OCI-LY1 (cell line): Measurements from ENCODE around the gene OR2T8.

Source experiments
- H2AFZ ChIP-seq: fragments of 200-600 bp; sonication (generic), shearing (Covaris generic); 2 replicates; pipeline ENCODE4 v1.6.0; 2014; ENCODE audit warnings: antibody characterized with exemption, mild to moderate bottlenecking, low read length
- H3F3A ChIP-seq: fragments of 200-600 bp; sonication (generic), shearing (Covaris generic); 2 replicates; pipeline ENCODE4 v1.6.0; 2014; ENCODE audit warnings: mild to moderate bottlenecking, antibody characterized with exemption, low read length, moderate library complexity; ENCODE audit not compliant: insufficient read depth
- H3K27ac ChIP-seq: fragments of 200-600 bp; sonication (generic); 2 replicates; pipeline ENCODE4 v1.5.1; 2014; ENCODE audit warnings: low read length, mixed run types, mild to moderate bottlenecking, low read depth; ENCODE audit not compliant: poor library complexity, severe bottlenecking
- H3K27me3 ChIP-seq: fragments of 200-600 bp; sonication (generic); 2 replicates; pipeline ENCODE4 v1.6.0; 2014; ENCODE audit warnings: antibody characterized with exemption, mild to moderate bottlenecking, low read length, moderate library complexity; ENCODE audit not compliant: insufficient read depth
- H3K36me3 ChIP-seq: fragments of 200-600 bp; sonication (generic); 2 replicates; pipeline ENCODE4 v1.6.1; 2014; ENCODE audit warnings: mild to moderate bottlenecking, antibody characterized with exemption, low read length, moderate library complexity, mixed read lengths; ENCODE audit not compliant: insufficient read depth
- H3K4me1 ChIP-seq: fragments of 200-600 bp; sonication (generic); 2 replicates; pipeline ENCODE4 v1.5.1; 2014; ENCODE audit warnings: mild to moderate bottlenecking, low read length, moderate library complexity; ENCODE audit not compliant: insufficient read depth, severe bottlenecking
- H3K4me2 ChIP-seq: fragments of 200-600 bp; sonication (generic), shearing (Covaris generic); 2 replicates; pipeline ENCODE4 v1.6.1; 2014; ENCODE audit warnings: low read length
- H3K4me3 ChIP-seq: fragments of 200-600 bp; sonication (generic); 2 replicates; pipeline ENCODE4 v1.5.1; 2014; ENCODE audit warnings: low read length, low read depth, mild to moderate bottlenecking, mixed read lengths; ENCODE audit not compliant: poor library complexity, severe bottlenecking
- H3K79me2 ChIP-seq: fragments of 200-600 bp; shearing (Covaris generic); 2 replicates; pipeline ENCODE4 v1.6.1; 2016; ENCODE audit warnings: mixed run types, low read length, mixed read lengths; ENCODE audit not compliant: insufficient read depth
- H3K9ac ChIP-seq: fragments of 200-600 bp; sonication (generic), shearing (Covaris generic); 2 replicates; pipeline ENCODE4 v1.6.1; 2014; ENCODE audit warnings: mild to moderate bottlenecking, low read length, mixed read lengths
- H3K9me2 ChIP-seq: fragments of 200-600 bp; sonication (generic), shearing (Covaris generic); 2 replicates; pipeline ENCODE4 v1.6.1; 2014; ENCODE audit warnings: low read depth, mild to moderate bottlenecking, low read length, mixed read lengths
- H3K9me3 ChIP-seq: fragments of 200-600 bp; shearing (Covaris generic); 2 replicates; pipeline ENCODE4 v1.6.1; 2014; ENCODE audit warnings: low read length, mixed read lengths
- H4K20me1 ChIP-seq: fragments of 200-600 bp; sonication (generic), shearing (Covaris generic); 2 replicates; pipeline ENCODE4 v1.6.0; 2016; ENCODE audit warnings: mild to moderate bottlenecking, low read length; ENCODE audit not compliant: insufficient read depth
- CTCF ChIP-seq: fragments of 200-600 bp; sonication (generic), shearing (Covaris generic); IDR thresholded peaks from 2 replicates; pipeline ENCODE4 v1.5.1; 2017; ENCODE audit warnings: mild to moderate bottlenecking, antibody characterized with exemption, low read length, moderate library complexity, mixed read lengths
- EZH2 ChIP-seq: fragments of 200-600 bp; sonication (generic), shearing (Covaris generic); IDR thresholded peaks from 2 replicates; pipeline ENCODE4 v1.8.0; 2017; ENCODE audit warnings: borderline replicate concordance, mixed run types, mild to moderate bottlenecking, antibody characterized with exemption, low read length, moderate library complexity, mixed read lengths

The OR2T8 gene

GRCh38 chr1:247942624-247943023 is 22.6 kb downstream of the OR2T8 start:
- no peak overlapping the region for H3K27ac ChIP-seq
- no peak overlapping the region for H2AFZ ChIP-seq
- TF ChIP-seq CTCF: no peak
- TF ChIP-seq EZH2: no peak

GRCh38 chr1:247948558-247948957 is 28.5 kb downstream of the OR2T8 start, which contains the start of gene OR2L8:
Gene OR2L8, plus strand, starts transcription at chr1:247948858. Its CDS starts 0 bp downstream, at chr1:247948858.
- Histone ChIP-seq H3K9me3 (no peaks in the 10 kb centered on the region), H3K4me1 (no peaks in the 10 kb centered on the region)
- TF ChIP-seq EZH2: no peak
- no peak for TF ChIP-seq CTCF

More at GRCh38 chr1:247942624-247943023, 22.6 kb downstream of the OR2T8 start:
- Histone ChIP-seq H3K9ac (no peak overlapping the region), H3K4me2 (no peak overlapping the region), H4K20me1 (no peaks in the 10 kb centered on the region), H3K27me3 (no peaks in the 10 kb centered on the region), H3K9me2 (no peaks in the 10 kb centered on the region), H3K4me1 (no peaks in the 10 kb centered on the region), H3K79me2 (no peaks in the 10 kb centered on the region), H3K36me3 (no peaks in the 10 kb centered on the region), H3K9me3 (no peaks in the 10 kb centered on the region), H3K4me3 (no peak overlapping the region), H3F3A (no peaks in the 10 kb centered on the region)

GRCh38 chr1:247953408-247953807 is 33.4 kb downstream of the OR2T8 start:
- Histone ChIP-seq H3K4me2 (no peak overlapping the region), H3K36me3 (no peaks in the 10 kb centered on the region), H3K9me2 (no peaks in the 10 kb centered on the region), H3K4me3 (no peak overlapping the region), H3K27ac (no peak overlapping the region), H3K4me1 (no peaks in the 10 kb centered on the region), H3K27me3 (no peaks in the 10 kb centered on the region), H2AFZ (no peak overlapping the region), H3K9ac (no peak overlapping the region), H3K9me3 (no peaks in the 10 kb centered on the region), H3K79me2 (no peaks in the 10 kb centered on the region), H3F3A (no peaks in the 10 kb centered on the region), H4K20me1 (no peaks in the 10 kb centered on the region)
- TF ChIP-seq EZH2: no peak
- no peak for TF ChIP-seq CTCF

More at GRCh38 chr1:247948558-247948957, 28.5 kb downstream of the OR2T8 start, which contains the start of gene OR2L8:
- no peak within 1 kb of the TSS for H2AFZ ChIP-seq
- H3K9me2 ChIP-seq: no peaks in the 10 kb centered on the region
- no peaks in the 10 kb centered on the region for H3K27me3 ChIP-seq
- H4K20me1 ChIP-seq: no peaks in the 10 kb centered on the region
- H3K4me3 ChIP-seq: no peak within 1 kb of the TSS
- no peaks in the 10 kb centered on the region for H3K36me3 ChIP-seq
- H3F3A ChIP-seq: no peaks in the 10 kb centered on the region
- H3K4me2 ChIP-seq: no peak within 1 kb of the TSS
- no peak within 1 kb of the TSS for H3K9ac ChIP-seq
- no peak within 1 kb of the TSS for H3K27ac ChIP-seq
- no peaks in the 10 kb centered on the region for H3K79me2 ChIP-seq
